AG09319 (cell line): ENCODE data around the gene TBL1X.

ENCODE experiments used
- DNase-seq: peaks from one replicate; pipeline ENCODE4 v3.0.0-alpha.2; 2010; ENCODE audit warnings: low read depth; ENCODE audit errors: extremely low read depth
- TF ChIP-seq, protein P1 (sequence below): IDR thresholded peaks from 2 replicates; pipeline ENCODE4 v1.5.1; 2011; ENCODE audit warnings: low read depth, mild to moderate bottlenecking, inconsistent platforms, low read length, moderate library complexity

TBL1X gene

GRCh38 chrX:9619581-9619980 lies 154.7 kb downstream of the TBL1X start:
- no peak for DNase-seq
- TF ChIP-seq, protein P1, sequence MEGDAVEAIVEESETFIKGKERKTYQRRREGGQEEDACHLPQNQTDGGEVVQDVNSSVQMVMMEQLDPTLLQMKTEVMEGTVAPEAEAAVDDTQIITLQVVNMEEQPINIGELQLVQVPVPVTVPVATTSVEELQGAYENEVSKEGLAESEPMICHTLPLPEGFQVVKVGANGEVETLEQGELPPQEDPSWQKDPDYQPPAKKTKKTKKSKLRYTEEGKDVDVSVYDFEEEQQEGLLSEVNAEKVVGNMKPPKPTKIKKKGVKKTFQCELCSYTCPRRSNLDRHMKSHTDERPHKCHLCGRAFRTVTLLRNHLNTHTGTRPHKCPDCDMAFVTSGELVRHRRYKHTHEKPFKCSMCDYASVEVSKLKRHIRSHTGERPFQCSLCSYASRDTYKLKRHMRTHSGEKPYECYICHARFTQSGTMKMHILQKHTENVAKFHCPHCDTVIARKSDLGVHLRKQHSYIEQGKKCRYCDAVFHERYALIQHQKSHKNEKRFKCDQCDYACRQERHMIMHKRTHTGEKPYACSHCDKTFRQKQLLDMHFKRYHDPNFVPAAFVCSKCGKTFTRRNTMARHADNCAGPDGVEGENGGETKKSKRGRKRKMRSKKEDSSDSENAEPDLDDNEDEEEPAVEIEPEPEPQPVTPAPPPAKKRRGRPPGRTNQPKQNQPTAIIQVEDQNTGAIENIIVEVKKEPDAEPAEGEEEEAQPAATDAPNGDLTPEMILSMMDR = no peak

- TF ChIP-seq, protein P1 = no peak
- no peak for DNase-seq
Measured at GRCh38 chrX:9622128-9622527, 157.3 kb downstream of the TBL1X start.

DNA sequence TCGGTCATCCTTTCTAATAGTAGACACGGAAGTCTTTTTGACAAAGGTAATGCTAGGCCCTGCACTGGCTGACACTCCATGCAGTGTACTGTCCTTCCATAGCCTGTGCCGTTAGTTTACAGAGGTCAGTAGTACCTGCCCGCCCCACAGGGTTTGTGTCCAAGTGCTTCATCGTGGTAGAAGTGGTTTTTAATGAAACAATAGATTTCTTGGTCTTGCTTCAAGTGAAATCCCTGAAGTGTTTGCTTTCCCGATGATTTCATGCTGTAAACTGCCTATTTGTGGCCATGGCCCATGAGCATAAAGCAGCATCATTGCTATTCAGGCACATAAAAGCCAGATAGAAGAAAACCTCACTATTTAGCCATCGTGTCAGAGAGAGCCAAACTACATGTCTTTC lies 161.5 kb downstream of the TBL1X start:
- TF ChIP-seq, protein P1 = no peak
- no peak for DNase-seq

- TF ChIP-seq, protein P1 = no peak
- DNase-seq = no peak
Measured at GRCh38 chrX:9627922-9628321, 163.1 kb downstream of the TBL1X start.

- no peak for DNase-seq
- TF ChIP-seq, protein P1 = no peak
Measured at GRCh38 chrX:9628779-9629493, 164.1 kb downstream of the TBL1X start.

GRCh38 chrX:9634551-9634950 lies 169.7 kb downstream of the TBL1X start:
- TF ChIP-seq, protein P1 = no peak
- no peak for DNase-seq

GRCh38 chrX:9635368-9635767 lies 170.5 kb downstream of the TBL1X start:
- TF ChIP-seq, protein P1 = no peak
- no peak for DNase-seq
